ENCODE results near the gene TMOD2. TPM values are rescaled to one million over a fixed set of nuclear protein-coding genes. Genes with fewer than 3 reads are reported as not detected.
A peak's percentile ranks its signal among the peaks of the same experiment; 100 is the strongest.

TMOD2 gene
- total RNA-seq, 1 donor from 2014 or later, result 8.4 TPM

DNA sequence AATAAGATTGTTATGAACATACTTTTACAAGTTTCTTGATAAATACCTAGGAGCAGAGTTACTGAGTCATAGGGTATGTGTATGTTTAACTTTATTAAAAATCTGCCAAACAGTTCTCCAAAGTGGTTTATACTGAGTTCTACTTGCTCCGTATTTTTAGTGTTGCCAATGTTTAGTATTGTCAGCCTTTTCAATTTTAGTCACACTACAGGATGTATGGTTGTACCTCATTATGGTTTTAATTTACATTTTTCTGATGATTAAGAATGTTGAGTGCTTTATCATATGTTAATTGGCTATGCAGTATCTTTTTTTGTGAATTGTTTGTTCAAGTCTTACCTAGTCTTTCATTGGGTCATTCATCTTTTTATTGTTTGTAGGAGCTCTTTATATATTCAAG lies 82.4 kb downstream of the TMOD2 start:
- Histone ChIP-seq H2AFZ (ENCODE audit: low read depth, low read length) (no peak overlapping the region), H3K36me3 (ENCODE audit: insufficient read depth, low read length) (no peaks in the 10 kb centered on the region), H3K9me3 (ENCODE audit: insufficient read depth, low read depth, low read length) (no peaks in the 10 kb centered on the region), H3K4me1 (ENCODE audit: insufficient read depth, low read length) (peaks cover 19% of the 10 kb centered on the region), H3K27ac (ENCODE audit: low read depth, low read length) (no peak overlapping the region), H4K20me1 (ENCODE audit: insufficient read depth, low read length) (peaks cover 75% of the 10 kb centered on the region), H3K4me3 (ENCODE audit: insufficient read depth, low read depth, low read length) (no peak overlapping the region), H3K27me3 (ENCODE audit: insufficient read depth, low read length) (no peaks in the 10 kb centered on the region), H3K4me2 (ENCODE audit: low read length) (peak overlapping the region; percentile 12), H3K9ac (ENCODE audit: low read length) (no peak overlapping the region), H3K79me2 (ENCODE audit: insufficient read depth, low read length) (peaks cover 92% of the 10 kb centered on the region)
- Mint-ChIP-seq H3K4me3 (ENCODE audit: unreplicated experiment) (no peak overlapping the region), H3K27ac (ENCODE audit: unreplicated experiment) (no peak overlapping the region), H3K4me1 (ENCODE audit: low read depth, unreplicated experiment) (peaks cover 37% of the 10 kb centered on the region), H3K9me3 (ENCODE audit: unreplicated experiment) (no peaks in the 10 kb centered on the region), H3K36me3 (ENCODE audit: low read depth, unreplicated experiment) (no peaks in the 10 kb centered on the region), H3K27me3 (ENCODE audit: low read depth, unreplicated experiment) (no peaks in the 10 kb centered on the region)
- TF ChIP-seq, protein P1, sequence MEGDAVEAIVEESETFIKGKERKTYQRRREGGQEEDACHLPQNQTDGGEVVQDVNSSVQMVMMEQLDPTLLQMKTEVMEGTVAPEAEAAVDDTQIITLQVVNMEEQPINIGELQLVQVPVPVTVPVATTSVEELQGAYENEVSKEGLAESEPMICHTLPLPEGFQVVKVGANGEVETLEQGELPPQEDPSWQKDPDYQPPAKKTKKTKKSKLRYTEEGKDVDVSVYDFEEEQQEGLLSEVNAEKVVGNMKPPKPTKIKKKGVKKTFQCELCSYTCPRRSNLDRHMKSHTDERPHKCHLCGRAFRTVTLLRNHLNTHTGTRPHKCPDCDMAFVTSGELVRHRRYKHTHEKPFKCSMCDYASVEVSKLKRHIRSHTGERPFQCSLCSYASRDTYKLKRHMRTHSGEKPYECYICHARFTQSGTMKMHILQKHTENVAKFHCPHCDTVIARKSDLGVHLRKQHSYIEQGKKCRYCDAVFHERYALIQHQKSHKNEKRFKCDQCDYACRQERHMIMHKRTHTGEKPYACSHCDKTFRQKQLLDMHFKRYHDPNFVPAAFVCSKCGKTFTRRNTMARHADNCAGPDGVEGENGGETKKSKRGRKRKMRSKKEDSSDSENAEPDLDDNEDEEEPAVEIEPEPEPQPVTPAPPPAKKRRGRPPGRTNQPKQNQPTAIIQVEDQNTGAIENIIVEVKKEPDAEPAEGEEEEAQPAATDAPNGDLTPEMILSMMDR (IDR thresholded peaks at IDR 0.05; ENCODE audit: insufficient read depth, low read depth, low read length), result no peak
- TF ChIP-seq EZH2 (IDR thresholded peaks at IDR 0.05; ENCODE audit: insufficient read depth, low read length), result no peak
- no peak for FAIRE-seq
- DNase-seq (ENCODE audit: low read depth), result no peak

DNA sequence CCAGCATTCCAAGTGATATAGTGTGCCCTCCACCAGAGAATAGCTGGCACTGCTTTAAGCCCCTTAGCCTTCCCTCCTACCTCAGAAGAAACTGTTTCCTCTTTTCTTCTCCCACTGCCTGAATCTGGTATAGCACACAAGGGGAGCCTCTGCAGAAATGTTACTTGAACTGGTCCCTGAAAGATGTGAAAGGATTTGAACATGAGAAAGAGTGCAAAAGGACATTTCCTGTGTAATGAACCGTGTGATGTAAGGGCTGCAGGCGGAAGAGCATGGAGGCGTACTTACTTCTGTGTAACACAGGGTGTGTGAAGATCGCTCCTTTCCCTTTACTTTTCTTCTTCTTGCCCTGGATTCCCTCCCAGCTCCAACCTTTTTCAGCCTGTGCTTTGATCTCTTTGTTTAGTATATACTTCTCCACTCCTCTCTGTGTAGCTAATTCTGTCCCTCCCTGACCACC lies 86.4 kb downstream of the TMOD2 start:
- Histone ChIP-seq H3K36me3 (ENCODE audit: insufficient read depth, low read length) (no peaks in the 10 kb centered on the region), H4K20me1 (ENCODE audit: insufficient read depth, low read length) (peaks cover 87% of the 10 kb centered on the region), H3K4me2 (ENCODE audit: low read length) (peak overlapping the region; percentile 40), H3K9ac (ENCODE audit: low read length) (no peak overlapping the region), H3K79me2 (ENCODE audit: insufficient read depth, low read length) (peaks cover 99% of the 10 kb centered on the region), H3K27ac (ENCODE audit: low read depth, low read length) (no peak overlapping the region), H2AFZ (ENCODE audit: low read depth, low read length) (no peak overlapping the region), H3K9me3 (ENCODE audit: insufficient read depth, low read depth, low read length) (no peaks in the 10 kb centered on the region), H3K4me3 (ENCODE audit: insufficient read depth, low read depth, low read length) (no peak overlapping the region), H3K4me1 (ENCODE audit: insufficient read depth, low read length) (peaks cover 18% of the 10 kb centered on the region), H3K27me3 (ENCODE audit: insufficient read depth, low read length) (no peaks in the 10 kb centered on the region)
- peak overlapping the region; percentile 58 for H3K4me3 Mint-ChIP-seq (ENCODE audit: unreplicated experiment)
- no peak overlapping the region for H3K27ac Mint-ChIP-seq (ENCODE audit: unreplicated experiment)
- H3K36me3 Mint-ChIP-seq (ENCODE audit: low read depth, unreplicated experiment), result no peaks in the 10 kb centered on the region
- FAIRE-seq (no peak), DNase-seq (ENCODE audit: low read depth) (peak; percentile 41)
- no peaks in the 10 kb centered on the region for H3K27me3 Mint-ChIP-seq (ENCODE audit: low read depth, unreplicated experiment)
- TF ChIP-seq, protein P1 (IDR thresholded peaks at IDR 0.05; ENCODE audit: insufficient read depth, low read depth, low read length), result no peak
- no peak for TF ChIP-seq EZH2 (IDR thresholded peaks at IDR 0.05; ENCODE audit: insufficient read depth, low read length)
- no peaks in the 10 kb centered on the region for H3K9me3 Mint-ChIP-seq (ENCODE audit: unreplicated experiment)
- H3K4me1 Mint-ChIP-seq (ENCODE audit: low read depth, unreplicated experiment), result peaks cover 34% of the 10 kb centered on the region

DNA sequence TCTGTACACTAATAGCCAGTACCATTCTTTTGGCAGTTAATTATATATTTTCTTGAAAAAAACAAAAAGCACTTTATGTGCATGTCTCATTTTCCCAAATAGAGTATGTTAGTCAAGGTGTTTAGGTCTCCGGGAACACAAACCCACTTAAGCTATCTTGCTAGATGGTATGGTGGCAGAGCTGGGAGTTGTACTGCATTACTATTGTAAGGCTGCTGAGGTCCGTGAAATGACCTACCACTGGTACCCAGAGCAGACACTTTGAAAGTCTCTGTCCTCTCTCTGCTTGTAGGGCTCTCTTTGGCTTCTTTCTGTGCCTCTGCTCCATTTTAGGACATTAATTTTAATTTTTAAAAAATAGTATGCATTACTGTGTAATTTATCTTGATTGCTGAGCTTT lies 86.9 kb downstream of the TMOD2 start:
- Histone ChIP-seq H2AFZ (ENCODE audit: low read depth, low read length) (no peak overlapping the region), H3K9me3 (ENCODE audit: insufficient read depth, low read depth, low read length) (no peaks in the 10 kb centered on the region), H3K27ac (ENCODE audit: low read depth, low read length) (no peak overlapping the region), H3K4me2 (ENCODE audit: low read length) (peak overlapping the region; percentile 40), H4K20me1 (ENCODE audit: insufficient read depth, low read length) (peaks cover 88% of the 10 kb centered on the region), H3K27me3 (ENCODE audit: insufficient read depth, low read length) (no peaks in the 10 kb centered on the region), H3K79me2 (ENCODE audit: insufficient read depth, low read length) (peaks cover 99% of the 10 kb centered on the region), H3K4me1 (ENCODE audit: insufficient read depth, low read length) (peaks cover 23% of the 10 kb centered on the region), H3K36me3 (ENCODE audit: insufficient read depth, low read length) (no peaks in the 10 kb centered on the region), H3K4me3 (ENCODE audit: insufficient read depth, low read depth, low read length) (no peak overlapping the region), H3K9ac (ENCODE audit: low read length) (no peak overlapping the region)
- H3K27me3 Mint-ChIP-seq (ENCODE audit: low read depth, unreplicated experiment), result no peaks in the 10 kb centered on the region
- TF ChIP-seq EZH2 (IDR thresholded peaks at IDR 0.05; ENCODE audit: insufficient read depth, low read length), result no peak
- TF ChIP-seq, protein P1 (IDR thresholded peaks at IDR 0.05; ENCODE audit: insufficient read depth, low read depth, low read length), result no peak
- H3K27ac Mint-ChIP-seq (ENCODE audit: unreplicated experiment), result no peak overlapping the region
- no peaks in the 10 kb centered on the region for H3K9me3 Mint-ChIP-seq (ENCODE audit: unreplicated experiment)
- H3K4me1 Mint-ChIP-seq (ENCODE audit: low read depth, unreplicated experiment), result peaks cover 34% of the 10 kb centered on the region
- H3K4me3 Mint-ChIP-seq (ENCODE audit: unreplicated experiment), result peak overlapping the region; percentile 58
- H3K36me3 Mint-ChIP-seq (ENCODE audit: low read depth, unreplicated experiment), result no peaks in the 10 kb centered on the region
- FAIRE-seq, result no peak
- DNase-seq (ENCODE audit: low read depth), result no peak

Measured in astrocyte (in vitro differentiated cells and primary cell).